Stomach smooth muscle (tissue), 2 donors: ENCODE data around the gene ZDHHC18.

Experiments used
- H3K27ac ChIP-seq: one replicate; pipeline ENCODE4 v1.7.0; 2013; ENCODE audit warnings: mild to moderate bottlenecking, low read length, inconsistent platforms
- H3K27me3 ChIP-seq, 2 donors: one replicate each; pipeline ENCODE4 v1.7.0; 2013; ENCODE audit warnings: low read length in 2 of 2; ENCODE audit not compliant: insufficient read depth in 2 of 2, control insufficient read depth in 1 of 2
- H3K36me3 ChIP-seq, 2 donors: one replicate each; pipeline ENCODE4 v1.7.0; 2013; ENCODE audit warnings: low read length in 2 of 2; ENCODE audit not compliant: control insufficient read depth in 2 of 2, insufficient read depth in 2 of 2
- H3K4me1 ChIP-seq: one replicate; pipeline ENCODE4 v1.7.0; 2013; ENCODE audit warnings: low read length; ENCODE audit not compliant: control insufficient read depth, insufficient read depth
- H3K4me3 ChIP-seq, 2 donors: one replicate each; pipeline ENCODE4 v1.7.0; 2013; ENCODE audit warnings: low read length in 2 of 2
- H3K9ac ChIP-seq, 2 donors: one replicate each; pipeline ENCODE4 v1.7.0; 2013; ENCODE audit warnings: low read length in 2 of 2, mild to moderate bottlenecking in 1 of 2
- H3K9me3 ChIP-seq, 2 donors: one replicate each; pipeline ENCODE4 v1.7.0; 2013; ENCODE audit warnings: low read length in 2 of 2; ENCODE audit not compliant: control insufficient read depth in 2 of 2
- donor health status: healthy.
- donor health status: Pancreatic carcinoma.

Gene ZDHHC18

DNA sequence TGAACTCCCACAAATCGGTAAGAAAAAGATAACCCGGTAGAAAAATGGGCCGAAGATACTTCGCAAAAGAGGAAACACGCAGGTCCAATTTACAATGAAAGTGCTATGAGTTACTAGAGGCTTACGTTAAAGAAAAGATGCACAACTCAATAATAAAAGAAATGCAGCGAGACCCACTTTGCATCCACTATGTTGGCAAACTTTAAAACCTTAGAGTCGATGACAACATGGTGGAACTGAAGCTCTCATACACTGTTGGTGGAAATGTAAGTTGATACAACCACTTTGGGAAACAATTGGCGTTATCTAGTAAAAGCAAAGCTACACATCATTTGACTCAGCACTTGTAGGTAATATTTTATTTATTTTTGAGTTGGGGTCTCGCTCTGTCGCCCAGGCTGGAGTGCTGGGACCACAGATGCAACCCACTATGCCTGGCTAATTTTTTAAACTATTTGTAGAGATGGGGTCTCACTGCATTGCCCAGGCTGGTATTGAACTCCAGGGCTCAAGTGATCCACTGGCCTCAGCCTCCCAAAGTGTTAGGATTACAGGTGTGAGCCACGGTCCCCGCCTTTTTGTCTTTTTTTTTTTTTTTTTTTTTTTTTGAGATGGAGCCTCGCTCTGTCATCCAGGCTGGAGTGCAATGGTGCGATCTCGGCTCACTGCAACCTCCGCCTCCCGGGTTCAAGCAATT is 74.5 kb downstream of the ZDHHC18 start:
- Histone ChIP-seq H3K9ac (peak overlapping the region; percentile 92 to 96), H3K4me3 (peak overlapping the region; percentile 93 to 99), H3K4me1 (peaks cover 21% of the 10 kb centered on the region), H3K27ac (peak overlapping the region; percentile 87), H3K36me3 (peaks cover 9 to 10% of the 10 kb centered on the region in 2 donors), H3K9me3 (no peaks in the 10 kb centered on the region), H3K27me3 (no peaks in the 10 kb centered on the region)
